ENCODE measurements around the gene NSF. TPM values are rescaled to one million over a fixed set of nuclear protein-coding genes. Genes with fewer than 3 reads are reported as not detected.

Gene NSF
- total and polyA plus RNA-seq, 2 donors (not counting 1 experiment from before 2014, with no cell fraction given) = 65.5 to 66.7 TPM

DNA sequence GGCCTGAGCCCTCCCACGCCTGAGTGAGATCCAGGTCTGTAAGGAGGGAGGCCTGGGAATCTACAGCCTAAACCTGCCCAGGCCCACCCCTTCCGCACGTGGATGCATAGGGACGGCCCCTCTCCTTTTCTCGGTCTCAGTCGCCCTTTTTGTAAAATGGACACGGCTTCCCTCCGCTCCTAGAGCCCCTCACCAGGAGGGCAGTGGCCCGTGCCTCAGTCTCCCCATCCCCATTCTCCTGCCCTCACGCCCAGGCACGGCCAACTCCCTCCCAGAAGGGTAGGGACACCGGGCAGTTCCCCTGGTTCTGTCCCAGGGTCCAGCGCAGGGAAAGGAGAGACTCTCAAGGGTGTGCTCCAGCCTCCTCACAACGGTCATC is 180.0 kb downstream of the NSF start:
- Histone ChIP-seq H3K4me1 (ENCODE audit: control insufficient read depth, extremely low read depth, insufficient read depth, low read length) (peaks cover 3% of the 10 kb centered on the region), H3K9me3 (ENCODE audit: control insufficient read depth, insufficient read depth, low read depth, low read length) (no peaks in the 10 kb centered on the region), H3K27me3 (ENCODE audit: control insufficient read depth, insufficient read depth, low read length) (no peaks in the 10 kb centered on the region), H4K20me1 (ENCODE audit: control insufficient read depth, extremely low read depth, insufficient read depth, low read length) (no peaks in the 10 kb centered on the region), H3K79me2 (ENCODE audit: control insufficient read depth, insufficient read depth, low read length) (no peaks in the 10 kb centered on the region), H3K27ac (ENCODE audit: insufficient read depth, low read length) (no peak overlapping the region), H3K9ac (ENCODE audit: insufficient read depth, low read length) (no peak overlapping the region), H3K36me3 (ENCODE audit: control insufficient read depth, insufficient read depth, low read length) (peaks cover under 1% of the 10 kb centered on the region), H3K4me3 (replicated peaks in 1 of 4; ENCODE audit: control extremely low read depth in 1 of 4, insufficient read depth in 1 of 4, low read depth in 3 of 4, low read length in 4 of 4) (no peak overlapping the region), H2AFZ (ENCODE audit: low read length) (peak overlapping the region; percentile 39), H3K4me2 (ENCODE audit: extremely low read depth, insufficient read depth, low read length) (no peak overlapping the region)
- no peak for DNase-seq (ENCODE audit: low read depth in 2 of 2)
- TF ChIP-seq, protein P1, sequence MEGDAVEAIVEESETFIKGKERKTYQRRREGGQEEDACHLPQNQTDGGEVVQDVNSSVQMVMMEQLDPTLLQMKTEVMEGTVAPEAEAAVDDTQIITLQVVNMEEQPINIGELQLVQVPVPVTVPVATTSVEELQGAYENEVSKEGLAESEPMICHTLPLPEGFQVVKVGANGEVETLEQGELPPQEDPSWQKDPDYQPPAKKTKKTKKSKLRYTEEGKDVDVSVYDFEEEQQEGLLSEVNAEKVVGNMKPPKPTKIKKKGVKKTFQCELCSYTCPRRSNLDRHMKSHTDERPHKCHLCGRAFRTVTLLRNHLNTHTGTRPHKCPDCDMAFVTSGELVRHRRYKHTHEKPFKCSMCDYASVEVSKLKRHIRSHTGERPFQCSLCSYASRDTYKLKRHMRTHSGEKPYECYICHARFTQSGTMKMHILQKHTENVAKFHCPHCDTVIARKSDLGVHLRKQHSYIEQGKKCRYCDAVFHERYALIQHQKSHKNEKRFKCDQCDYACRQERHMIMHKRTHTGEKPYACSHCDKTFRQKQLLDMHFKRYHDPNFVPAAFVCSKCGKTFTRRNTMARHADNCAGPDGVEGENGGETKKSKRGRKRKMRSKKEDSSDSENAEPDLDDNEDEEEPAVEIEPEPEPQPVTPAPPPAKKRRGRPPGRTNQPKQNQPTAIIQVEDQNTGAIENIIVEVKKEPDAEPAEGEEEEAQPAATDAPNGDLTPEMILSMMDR (conservative IDR thresholded peaks at IDR 0.05 in 1 of 2, IDR thresholded peaks at IDR 0.05 in 1 of 2; ENCODE audit: low read depth in 1 of 2, low read length in 2 of 2) = no peak
- TF ChIP-seq EZH2 (IDR thresholded peaks at IDR 0.05; ENCODE audit: low read length, missing control alignments) = no peak

DNA sequence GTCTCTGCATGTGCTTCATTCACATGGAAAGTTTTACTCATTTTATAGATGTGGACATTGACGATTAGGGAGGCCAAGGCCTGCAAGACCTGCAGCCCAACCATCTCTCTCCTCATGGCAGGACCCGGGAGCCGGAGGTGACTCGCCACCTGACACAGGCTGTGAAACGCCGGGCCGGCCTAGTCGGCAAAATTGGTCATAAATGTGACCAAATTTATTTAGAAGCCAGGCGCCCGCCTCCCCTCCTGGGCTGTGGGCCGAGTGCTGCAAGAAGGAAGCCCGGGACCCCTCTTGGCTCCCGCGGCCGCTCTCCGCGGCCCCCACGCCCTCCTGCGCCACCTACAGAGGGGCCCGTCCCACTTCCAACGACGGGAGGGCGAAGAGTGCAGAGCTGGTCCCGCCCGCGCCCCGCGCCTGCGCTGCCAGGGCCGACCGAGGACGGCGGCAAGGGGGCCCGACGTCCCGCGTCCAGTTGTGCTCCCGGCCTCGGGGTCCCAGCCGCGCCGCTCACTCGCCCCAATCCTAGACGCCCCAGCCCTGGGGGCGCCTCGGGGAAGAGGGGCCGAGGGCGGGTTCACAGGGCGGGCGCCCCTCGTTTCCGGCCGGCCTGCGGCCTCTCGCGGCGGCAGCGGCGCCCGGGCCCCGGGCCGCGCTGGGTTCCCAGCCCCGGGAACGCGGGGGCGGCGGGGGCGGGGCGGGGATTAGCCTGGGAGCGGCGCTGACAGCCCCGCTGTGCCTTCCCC is 180.5 kb downstream of the NSF start:
- no peaks in the 10 kb centered on the region for H3K9me3 ChIP-seq (ENCODE audit: control insufficient read depth, insufficient read depth, low read depth, low read length)
- H3K4me3 ChIP-seq (replicated peaks in 1 of 4; ENCODE audit: control extremely low read depth in 1 of 4, insufficient read depth in 1 of 4, low read depth in 3 of 4, low read length in 4 of 4) = peak overlapping the region in 2 of 4 experiments; percentile 10 to 49
- H3K27ac ChIP-seq (ENCODE audit: insufficient read depth, low read length) = no peak overlapping the region
- H3K79me2 ChIP-seq (ENCODE audit: control insufficient read depth, insufficient read depth, low read length) = no peaks in the 10 kb centered on the region
- H3K36me3 ChIP-seq (ENCODE audit: control insufficient read depth, insufficient read depth, low read length) = no peaks in the 10 kb centered on the region
- H3K27me3 ChIP-seq (ENCODE audit: control insufficient read depth, insufficient read depth, low read length) = no peaks in the 10 kb centered on the region
- peak overlapping the region; percentile 66 for H3K9ac ChIP-seq (ENCODE audit: insufficient read depth, low read length)
- no peak for TF ChIP-seq EZH2 (IDR thresholded peaks at IDR 0.05; ENCODE audit: low read length, missing control alignments)
- TF ChIP-seq, protein P1 (conservative IDR thresholded peaks at IDR 0.05 in 1 of 2, IDR thresholded peaks at IDR 0.05 in 1 of 2; ENCODE audit: low read depth in 1 of 2, low read length in 2 of 2) = no peak
- peak; percentile 17 to 48 for DNase-seq (ENCODE audit: low read depth in 2 of 2)
- no peaks in the 10 kb centered on the region for H3K4me1 ChIP-seq (ENCODE audit: control insufficient read depth, extremely low read depth, insufficient read depth, low read length)
- H3K4me2 ChIP-seq (ENCODE audit: extremely low read depth, insufficient read depth, low read length) = peak overlapping the region; percentile 15
- peak overlapping the region; percentile 39 for H2AFZ ChIP-seq (ENCODE audit: low read length)
- no peaks in the 10 kb centered on the region for H4K20me1 ChIP-seq (ENCODE audit: control insufficient read depth, extremely low read depth, insufficient read depth, low read length)

DNA sequence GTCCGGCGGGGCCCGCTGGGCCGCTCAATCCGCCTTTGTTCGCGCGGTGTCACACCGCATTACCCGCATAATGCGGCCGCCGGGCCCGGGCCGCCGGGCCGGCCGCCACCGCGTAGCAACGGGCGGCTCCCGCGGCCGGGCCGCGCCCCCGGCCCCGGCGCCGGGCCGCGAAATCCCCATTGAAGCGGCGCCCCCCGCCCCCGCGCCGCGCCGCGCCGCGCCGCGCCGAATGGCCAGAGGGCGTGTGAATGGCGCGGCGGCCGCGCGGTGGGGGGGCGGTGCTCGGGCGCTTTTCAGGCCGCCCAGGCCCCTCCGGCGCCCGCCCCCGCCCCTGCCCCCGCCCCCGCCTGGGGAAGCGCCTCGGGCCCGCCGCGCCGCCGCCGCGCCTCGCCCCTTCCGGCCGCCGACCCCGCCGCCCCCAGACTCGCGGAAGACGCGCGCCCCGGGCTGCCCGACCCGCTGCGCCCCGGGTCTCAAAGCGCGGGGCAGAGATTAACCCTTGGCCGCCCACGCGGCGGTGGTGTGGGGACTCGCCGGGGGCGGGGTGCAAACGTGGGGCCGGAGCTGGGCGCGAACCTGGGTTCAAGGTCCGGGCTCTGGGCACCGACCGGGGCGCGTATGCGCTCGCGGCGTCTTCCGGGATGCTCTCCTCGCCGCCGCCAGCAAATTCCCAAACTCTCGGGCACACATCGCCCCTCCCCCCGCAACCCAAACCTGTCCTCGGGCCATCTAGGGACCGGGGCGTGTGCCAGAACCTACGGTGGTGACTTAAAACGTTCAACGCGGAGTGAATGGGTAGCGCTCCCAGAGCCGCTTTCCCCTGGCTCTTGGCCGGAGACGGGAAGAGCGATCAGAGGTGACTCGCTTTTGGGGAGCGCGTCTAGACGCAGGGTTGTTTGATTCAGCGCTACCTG is 181.3 kb downstream of the NSF start:
- no peaks in the 10 kb centered on the region for H4K20me1 ChIP-seq (ENCODE audit: control insufficient read depth, extremely low read depth, insufficient read depth, low read length)
- H3K9ac ChIP-seq (ENCODE audit: insufficient read depth, low read length) = peak overlapping the region; percentile 66
- H3K27me3 ChIP-seq (ENCODE audit: control insufficient read depth, insufficient read depth, low read length) = no peaks in the 10 kb centered on the region
- TF ChIP-seq, protein P1 (conservative IDR thresholded peaks at IDR 0.05 in 1 of 2, IDR thresholded peaks at IDR 0.05 in 1 of 2; ENCODE audit: low read depth in 1 of 2, low read length in 2 of 2) = no peak
- TF ChIP-seq EZH2 (IDR thresholded peaks at IDR 0.05; ENCODE audit: low read length, missing control alignments) = no peak
- H3K4me1 ChIP-seq (ENCODE audit: control insufficient read depth, extremely low read depth, insufficient read depth, low read length) = no peaks in the 10 kb centered on the region
- peak in 1 of 2 donors; percentile 30 for DNase-seq (ENCODE audit: low read depth in 2 of 2)
- no peaks in the 10 kb centered on the region for H3K79me2 ChIP-seq (ENCODE audit: control insufficient read depth, insufficient read depth, low read length)
- peak overlapping the region; percentile 33 for H2AFZ ChIP-seq (ENCODE audit: low read length)
- no peaks in the 10 kb centered on the region for H3K9me3 ChIP-seq (ENCODE audit: control insufficient read depth, insufficient read depth, low read depth, low read length)
- H3K4me3 ChIP-seq (replicated peaks in 1 of 4; ENCODE audit: control extremely low read depth in 1 of 4, insufficient read depth in 1 of 4, low read depth in 3 of 4, low read length in 4 of 4) = peak overlapping the region; percentile 37 to 57 (median 39)
- peak overlapping the region; percentile 68 for H3K4me2 ChIP-seq (ENCODE audit: extremely low read depth, insufficient read depth, low read length)
- H3K27ac ChIP-seq (ENCODE audit: insufficient read depth, low read length) = no peak overlapping the region
- H3K36me3 ChIP-seq (ENCODE audit: control insufficient read depth, insufficient read depth, low read length) = no peaks in the 10 kb centered on the region
